ENCODE measurements around the gene TMEM63A. TPM values are rescaled to one million over a fixed set of nuclear protein-coding genes. Genes with fewer than 3 reads are reported as not detected.

Gene TMEM63A
- total RNA-seq, 1 donor from 2014 or later: 5.1 TPM

GRCh38 chr1:225825078-225825477 lies 57.1 kb downstream of the TMEM63A start:
- peaks cover 10% of the 10 kb centered on the region for H3F3A ChIP-seq (ENCODE audit: low read depth)
- H3K27me3 ChIP-seq: no peaks in the 10 kb centered on the region
- no peak overlapping the region for H3K27ac Mint-ChIP-seq
- peak overlapping the region; percentile 70 for H3K27ac ChIP-seq
- peaks cover 22% of the 10 kb centered on the region for H3K4me1 ChIP-seq
- peaks cover 2% of the 10 kb centered on the region for H3K27me3 Mint-ChIP-seq (ENCODE audit: insufficient read depth, low read depth)
- H3K4me1 Mint-ChIP-seq: peaks cover 34% of the 10 kb centered on the region
- H3K4me3 Mint-ChIP-seq: no peak overlapping the region
- peaks cover 23% of the 10 kb centered on the region for H4K20me1 ChIP-seq (ENCODE audit: low read depth)
- H2AFZ ChIP-seq (replicated peaks): no peak overlapping the region
- H3K36me3 Mint-ChIP-seq: no peaks in the 10 kb centered on the region
- no peaks in the 10 kb centered on the region for H3K36me3 ChIP-seq
- no peak for TF ChIP-seq EZH2phosphoT487 (IDR thresholded peaks at IDR 0.05)
- no peak for TF ChIP-seq EZH2 (IDR thresholded peaks at IDR 0.05)
- no peak for TF ChIP-seq CTCF (IDR thresholded peaks at IDR 0.05)
- H3K9me3 Mint-ChIP-seq: no peaks in the 10 kb centered on the region
- H3K4me3 ChIP-seq: no peak overlapping the region
- H3K79me2 ChIP-seq (ENCODE audit: low read depth): no peaks in the 10 kb centered on the region
- peak overlapping the region; percentile 58 for H3K4me2 ChIP-seq
- no peak for DNase-seq (ENCODE audit: low spot score)
- H3K9ac ChIP-seq: no peak overlapping the region
- no peaks in the 10 kb centered on the region for H3K9me3 ChIP-seq (ENCODE audit: low read depth)

- Histone ChIP-seq H3K9me3 (ENCODE audit: low read depth) (no peaks in the 10 kb centered on the region), H2AFZ (replicated peaks) (no peak overlapping the region), H3K4me2 (peak overlapping the region; percentile 58), H3K4me3 (no peak overlapping the region), H3K27ac (no peak overlapping the region), H3K79me2 (ENCODE audit: low read depth) (no peaks in the 10 kb centered on the region), H4K20me1 (ENCODE audit: low read depth) (peaks cover 23% of the 10 kb centered on the region), H3F3A (ENCODE audit: low read depth) (peaks cover 10% of the 10 kb centered on the region), H3K27me3 (no peaks in the 10 kb centered on the region), H3K9ac (no peak overlapping the region), H3K36me3 (no peaks in the 10 kb centered on the region), H3K4me1 (peaks cover 22% of the 10 kb centered on the region)
- no peaks in the 10 kb centered on the region for H3K9me3 Mint-ChIP-seq
- H3K27me3 Mint-ChIP-seq (ENCODE audit: insufficient read depth, low read depth): peaks cover 2% of the 10 kb centered on the region
- no peaks in the 10 kb centered on the region for H3K36me3 Mint-ChIP-seq
- peak; percentile 55 for DNase-seq (ENCODE audit: low spot score)
- TF ChIP-seq EZH2phosphoT487 (IDR thresholded peaks at IDR 0.05) (no peak), EZH2 (IDR thresholded peaks at IDR 0.05) (no peak)
- peak overlapping the region; percentile 76 for H3K27ac Mint-ChIP-seq
- H3K4me3 Mint-ChIP-seq: no peak overlapping the region
- peaks cover 37% of the 10 kb centered on the region for H3K4me1 Mint-ChIP-seq
Observed at GRCh38 chr1:225824533-225824941, 57.6 kb downstream of the TMEM63A start.

GRCh38 chr1:225823811-225824261 lies 58.3 kb downstream of the TMEM63A start:
- Histone ChIP-seq H3K9ac (no peak overlapping the region), H3K4me1 (peaks cover 22% of the 10 kb centered on the region), H3K9me3 (ENCODE audit: low read depth) (no peaks in the 10 kb centered on the region), H3K79me2 (ENCODE audit: low read depth) (no peaks in the 10 kb centered on the region), H3F3A (ENCODE audit: low read depth) (peaks cover 10% of the 10 kb centered on the region), H3K27me3 (no peaks in the 10 kb centered on the region), H2AFZ (replicated peaks) (no peak overlapping the region), H3K4me3 (no peak overlapping the region), H3K27ac (no peak overlapping the region), H3K4me2 (peak overlapping the region; percentile 58), H3K36me3 (no peaks in the 10 kb centered on the region), H4K20me1 (ENCODE audit: low read depth) (peaks cover 23% of the 10 kb centered on the region)
- peaks cover 2% of the 10 kb centered on the region for H3K27me3 Mint-ChIP-seq (ENCODE audit: insufficient read depth, low read depth)
- H3K36me3 Mint-ChIP-seq: no peaks in the 10 kb centered on the region
- peaks cover 40% of the 10 kb centered on the region for H3K4me1 Mint-ChIP-seq
- peak overlapping the region; percentile 76 for H3K27ac Mint-ChIP-seq
- no peak overlapping the region for H3K4me3 Mint-ChIP-seq
- no peak for DNase-seq (ENCODE audit: low spot score)
- TF ChIP-seq EZH2 (IDR thresholded peaks at IDR 0.05) (no peak), EZH2phosphoT487 (IDR thresholded peaks at IDR 0.05) (no peak), CTCF (IDR thresholded peaks at IDR 0.05) (no peak)
- no peaks in the 10 kb centered on the region for H3K9me3 Mint-ChIP-seq

GRCh38 chr1:225822655-225823403 lies 59.4 kb downstream of the TMEM63A start:
- Mint-ChIP-seq H3K4me1 (peaks cover 45% of the 10 kb centered on the region), H3K27me3 (ENCODE audit: insufficient read depth, low read depth) (peaks cover 2% of the 10 kb centered on the region), H3K4me3 (no peak overlapping the region), H3K27ac (no peak overlapping the region), H3K9me3 (no peaks in the 10 kb centered on the region), H3K36me3 (no peaks in the 10 kb centered on the region)
- H3K4me1 ChIP-seq: peaks cover 27% of the 10 kb centered on the region
- H3F3A ChIP-seq (ENCODE audit: low read depth): peaks cover 10% of the 10 kb centered on the region
- DNase-seq (ENCODE audit: low spot score): no peak
- H3K4me3 ChIP-seq: no peak overlapping the region
- no peak overlapping the region for H3K27ac ChIP-seq
- no peak overlapping the region for H3K9ac ChIP-seq
- H3K4me2 ChIP-seq: no peak overlapping the region
- H4K20me1 ChIP-seq (ENCODE audit: low read depth): peaks cover 23% of the 10 kb centered on the region
- H3K9me3 ChIP-seq (ENCODE audit: low read depth): no peaks in the 10 kb centered on the region
- no peaks in the 10 kb centered on the region for H3K79me2 ChIP-seq (ENCODE audit: low read depth)
- no peak for TF ChIP-seq CTCF (IDR thresholded peaks at IDR 0.05)
- no peak for TF ChIP-seq EZH2 (IDR thresholded peaks at IDR 0.05)
- TF ChIP-seq EZH2phosphoT487 (IDR thresholded peaks at IDR 0.05): no peak
- no peak overlapping the region for H2AFZ ChIP-seq (replicated peaks)
- H3K27me3 ChIP-seq: no peaks in the 10 kb centered on the region
- no peaks in the 10 kb centered on the region for H3K36me3 ChIP-seq
